K562 (cell line): ENCODE measurements around the gene F12. TPM values are rescaled to one million over a fixed set of nuclear protein-coding genes. Genes with fewer than 3 reads are reported as not detected.

ENCODE experiments used
- ETV1 ChIP-seq: fragments of 450-650 bp; conservative IDR thresholded peaks from 2 replicates; pipeline ENCODE4 v1.6.1; 2016; ENCODE audit warnings: missing genetic modification characterization, control low read depth, low read depth, missing compliant biosample characterization
- JUND ChIP-seq, 2 experiments: IDR thresholded peaks; 2 replicates in 1 of 2; 3 replicates in 1 of 2; pipeline ENCODE4 v1.6.1; 2011; ENCODE audit warnings: borderline replicate concordance in 2 of 2, low read depth in 2 of 2, low read length in 2 of 2, improper control_type of control experiment in 1 of 2, missing biosample characterization in 1 of 2, missing genetic modification characterization in 1 of 2, missing genetic modification reagents in 1 of 2
- KAT2B ChIP-seq: IDR thresholded peaks from one replicate; pipeline ENCODE4 v1.6.1; 2012; ENCODE audit warnings: low read depth, mild to moderate bottlenecking, control low read depth, inconsistent platforms, low read length, moderate library complexity
- L3MBTL2 ChIP-seq: fragments of 450-650 bp; IDR thresholded peaks from 2 replicates; pipeline ENCODE4 v1.6.1; 2016; ENCODE audit warnings: mild to moderate bottlenecking, moderate library complexity
- RBM22 ChIP-seq: fragments of 200-400 bp; formaldehyde crosslinking; IDR thresholded peaks from 2 replicates; pipeline ENCODE4 v1.6.1; 2018; ENCODE audit warnings: low read length, low read depth; ENCODE audit not compliant: poor library complexity, severe bottlenecking
- TAF1 ChIP-seq: IDR thresholded peaks from 2 replicates; pipeline ENCODE4 v1.6.1; 2011; ENCODE audit warnings: mild to moderate bottlenecking, low read length, moderate library complexity; ENCODE audit not compliant: insufficient read depth, control insufficient read depth, severe bottlenecking; ENCODE audit errors: extremely low read depth
- TBL1XR1 ChIP-seq, 2 experiments: IDR thresholded peaks; 2 replicates each; pipeline ENCODE4 v1.6.1; 2012; ENCODE audit warnings: improper control_type of control experiment in 2 of 2, low read length in 2 of 2, mild to moderate bottlenecking in 1 of 2
- TCF7L2 ChIP-seq: fragments of 150-350 bp; IDR thresholded peaks from 2 replicates; pipeline ENCODE4 v1.6.1; 2016; ENCODE audit warnings: low read depth, mild to moderate bottlenecking, low read length, moderate library complexity
- TEAD1 ChIP-seq, 2 experiments: fragments of 450-650 bp in 1 of 2; sonication (generic) in 1 of 2; formaldehyde crosslinking; IDR thresholded peaks; 2 replicates each; pipeline versions ENCODE4 v1.4.0 to v1.8.0; 2020 to 2022; ENCODE audit warnings: mild to moderate bottlenecking in 2 of 2, missing genetic modification reagents in 1 of 2
- ZNF217 ChIP-seq: sonication (generic); formaldehyde crosslinking; IDR thresholded peaks from 2 replicates; pipeline ENCODE4 v1.8.0; 2022; ENCODE audit warnings: mild to moderate bottlenecking, missing genetic modification reagents
- ZNF3 ChIP-seq: fragments of 250-450 bp; sonication (Bioruptor Pico); IDR thresholded peaks from 2 replicates; pipeline ENCODE4 v1.5.0; 2021; ENCODE audit warnings: mild to moderate bottlenecking, moderate library complexity
- ZNF311 ChIP-seq: fragments of 250-450 bp; sonication (Bioruptor Pico); IDR thresholded peaks from 2 replicates; pipeline ENCODE4 v1.4.0; 2020; ENCODE audit warnings: mild to moderate bottlenecking, moderate library complexity
- ZNF507 ChIP-seq: conservative IDR thresholded peaks from 2 replicates; pipeline ENCODE4 v1.6.1; 2017; ENCODE audit warnings: missing genetic modification characterization, missing compliant biosample characterization
- polyA plus RNA-seq, 8 experiments: library from polyadenylated mRNA; depleted of rRNA in 4 of 8; stranded (reverse) in 5 of 8; unstranded in 3 of 8; fragments of >200 nt; fragmentation: Nextera tagmentation in 2 of 8; fragmentation: Illumina TruSeq in 1 of 8; extraction: Ambion mirVana in 2 of 8; extraction: Trizol in 1 of 8; gene quantifications; 2 replicates each; pipeline versions ENCODE4 v1.2.1 to v1.2.3, GENCODE V29; 2011 to 2014; ENCODE audit warnings: inconsistent platforms in 1 of 8, missing spikeins in 1 of 8
- total RNA-seq, 7 experiments: library from RNA; depleted of rRNA in 6 of 7; stranded (reverse); fragments of >200 nt in 6 of 7; fragmentation: Illumina TruSeq in 2 of 7; extraction: Trizol in 2 of 7; gene quantifications; 2 replicates each; pipeline versions ENCODE4 v1.2.1 to v1.2.3, GENCODE V29; 2011 to 2021; ENCODE audit warnings: low replicate concordance in 1 of 7
- TF ChIP-seq, protein P1 (sequence below): sonication (generic); formaldehyde crosslinking; IDR thresholded peaks from 2 replicates; pipeline ENCODE4 v1.9.0; 2022; ENCODE audit warnings: mild to moderate bottlenecking, missing genetic modification reagents
- TF ChIP-seq, protein P2 (sequence below), 2 experiments: IDR thresholded peaks in 1 of 2; conservative IDR thresholded peaks in 1 of 2; 2 replicates each; pipeline ENCODE4 v1.6.1; 2016; ENCODE audit warnings: low read depth in 2 of 2, mild to moderate bottlenecking in 1 of 2, missing compliant biosample characterization in 1 of 2, missing genetic modification characterization in 1 of 2, moderate library complexity in 1 of 2
- TF ChIP-seq, protein P3 (sequence below): fragments of 450-650 bp; IDR thresholded peaks from 2 replicates; pipeline ENCODE4 v1.6.1; 2014; ENCODE audit warnings: low read depth, mild to moderate bottlenecking, moderate library complexity, borderline replicate concordance
- TF ChIP-seq, protein P4 (sequence below): IDR thresholded peaks from 2 replicates; pipeline ENCODE4 v1.6.1; 2011; ENCODE audit not compliant: insufficient read length; ENCODE audit errors: extremely low read depth
- TF ChIP-seq, protein P5 (sequence below): IDR thresholded peaks from 2 replicates; pipeline ENCODE4 v1.6.1; 2016; ENCODE audit warnings: missing genetic modification characterization, missing compliant biosample characterization

Gene F12
- total and polyA plus RNA-seq, 9 of the 15 experiments (the other 6 are each of a cell fraction or from before 2014, with no cell fraction given): 0.59 to 18.3 (median 3.6) TPM

DNA sequence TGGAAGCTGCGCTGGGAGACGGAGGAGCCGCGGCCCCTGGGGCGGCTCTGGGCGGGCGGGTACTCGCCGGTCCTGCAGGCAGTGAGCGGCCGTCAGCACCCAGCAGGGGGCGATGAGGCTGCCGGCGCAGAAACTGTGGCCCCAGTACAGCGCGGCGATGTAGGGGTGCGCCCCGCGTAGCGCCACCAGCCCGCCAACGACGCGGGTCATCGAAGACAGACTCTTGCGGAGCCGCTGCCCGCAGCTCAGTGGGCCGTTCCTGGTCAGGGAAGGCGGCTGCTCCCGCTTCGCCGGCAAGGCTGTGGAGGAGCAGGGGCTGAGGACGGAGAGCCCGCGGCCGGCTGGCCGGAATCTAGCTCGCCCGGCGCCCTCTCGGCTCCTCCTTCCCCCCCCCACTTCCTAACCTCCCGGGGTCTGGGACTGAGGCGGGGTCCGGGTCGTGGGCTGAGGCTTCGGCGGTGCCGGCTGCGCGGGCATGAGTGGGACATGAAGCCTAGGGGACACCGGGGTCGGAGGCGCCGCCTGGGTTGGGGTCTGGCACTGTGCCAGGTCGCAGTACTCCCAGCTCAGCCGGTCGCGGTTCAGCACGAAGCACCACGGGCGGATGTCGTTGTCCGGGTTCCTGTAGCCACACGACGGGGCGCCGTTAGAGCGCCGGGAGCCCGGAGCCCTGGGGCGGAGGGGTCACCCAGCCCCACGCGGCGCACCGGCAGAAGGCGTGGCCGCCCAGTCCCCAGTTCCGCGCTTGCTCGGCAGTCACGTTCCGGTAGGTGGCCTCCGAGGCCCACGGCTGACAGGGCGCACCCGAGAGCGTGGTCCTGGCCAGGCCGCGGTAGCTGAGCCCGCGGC lies 5.3 kb downstream of the F12 start (continued):
- TF ChIP-seq, protein P1, sequence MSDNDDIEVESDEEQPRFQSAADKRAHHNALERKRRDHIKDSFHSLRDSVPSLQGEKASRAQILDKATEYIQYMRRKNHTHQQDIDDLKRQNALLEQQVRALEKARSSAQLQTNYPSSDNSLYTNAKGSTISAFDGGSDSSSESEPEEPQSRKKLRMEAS (CRISPR knock-in tag): peak; percentile 97
- TF ChIP-seq TCF7L2 (no peak), TBL1XR1 (IDR thresholded peaks at IDR 0.05; ENCODE audit: low read length in 2 of 2) (peak in 1 of 2 experiments; percentile 57; a peak in 1 of 4 replicates), RBM22 (peak; percentile 73), ZNF217 (CRISPR knock-in tag) (no peak), ZNF3 (CRISPR knock-in tag) (no peak), ZNF311 (CRISPR knock-in tag) (no peak), L3MBTL2 (peak; percentile 81), TAF1 (peak; percentile 53), ZNF507 (tag) (no peak), ETV1 (tag) (peak; percentile 51), KAT2B (no peak), JUND (IDR thresholded peaks at IDR 0.05; ENCODE audit: borderline replicate concordance, low read depth, low read length) (peak; percentile 46), JUND (tag; IDR thresholded peaks at IDR 0.05; ENCODE audit: borderline replicate concordance, low read depth, low read length) (peak; percentile 62; the same call in 1 of the 3 replicates), TEAD1 (CRISPR knock-in tag; IDR thresholded peaks at IDR 0.05) (peak in 1 of 2 experiments; percentile 80; a peak in 2 of 4 replicates)
- TF ChIP-seq, protein P2, sequence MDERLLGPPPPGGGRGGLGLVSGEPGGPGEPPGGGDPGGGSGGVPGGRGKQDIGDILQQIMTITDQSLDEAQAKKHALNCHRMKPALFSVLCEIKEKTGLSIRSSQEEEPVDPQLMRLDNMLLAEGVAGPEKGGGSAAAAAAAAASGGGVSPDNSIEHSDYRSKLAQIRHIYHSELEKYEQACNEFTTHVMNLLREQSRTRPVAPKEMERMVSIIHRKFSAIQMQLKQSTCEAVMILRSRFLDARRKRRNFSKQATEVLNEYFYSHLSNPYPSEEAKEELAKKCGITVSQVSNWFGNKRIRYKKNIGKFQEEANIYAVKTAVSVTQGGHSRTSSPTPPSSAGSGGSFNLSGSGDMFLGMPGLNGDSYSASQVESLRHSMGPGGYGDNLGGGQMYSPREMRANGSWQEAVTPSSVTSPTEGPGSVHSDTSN (CRISPR knock-in tag; IDR thresholded peaks at IDR 0.05; ENCODE audit: low read depth): no peak
- TF ChIP-seq, protein P2 (tag; conservative IDR thresholded peaks at IDR 0.05; ENCODE audit: low read depth): no peak
- TF ChIP-seq, protein P3, sequence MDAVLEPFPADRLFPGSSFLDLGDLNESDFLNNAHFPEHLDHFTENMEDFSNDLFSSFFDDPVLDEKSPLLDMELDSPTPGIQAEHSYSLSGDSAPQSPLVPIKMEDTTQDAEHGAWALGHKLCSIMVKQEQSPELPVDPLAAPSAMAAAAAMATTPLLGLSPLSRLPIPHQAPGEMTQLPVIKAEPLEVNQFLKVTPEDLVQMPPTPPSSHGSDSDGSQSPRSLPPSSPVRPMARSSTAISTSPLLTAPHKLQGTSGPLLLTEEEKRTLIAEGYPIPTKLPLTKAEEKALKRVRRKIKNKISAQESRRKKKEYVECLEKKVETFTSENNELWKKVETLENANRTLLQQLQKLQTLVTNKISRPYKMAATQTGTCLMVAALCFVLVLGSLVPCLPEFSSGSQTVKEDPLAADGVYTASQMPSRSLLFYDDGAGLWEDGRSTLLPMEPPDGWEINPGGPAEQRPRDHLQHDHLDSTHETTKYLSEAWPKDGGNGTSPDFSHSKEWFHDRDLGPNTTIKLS: peak; percentile 21; the same call in 1 of the 2 replicates
- TF ChIP-seq, protein P4, sequence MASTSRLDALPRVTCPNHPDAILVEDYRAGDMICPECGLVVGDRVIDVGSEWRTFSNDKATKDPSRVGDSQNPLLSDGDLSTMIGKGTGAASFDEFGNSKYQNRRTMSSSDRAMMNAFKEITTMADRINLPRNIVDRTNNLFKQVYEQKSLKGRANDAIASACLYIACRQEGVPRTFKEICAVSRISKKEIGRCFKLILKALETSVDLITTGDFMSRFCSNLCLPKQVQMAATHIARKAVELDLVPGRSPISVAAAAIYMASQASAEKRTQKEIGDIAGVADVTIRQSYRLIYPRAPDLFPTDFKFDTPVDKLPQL: no peak
- TF ChIP-seq, protein P5, sequence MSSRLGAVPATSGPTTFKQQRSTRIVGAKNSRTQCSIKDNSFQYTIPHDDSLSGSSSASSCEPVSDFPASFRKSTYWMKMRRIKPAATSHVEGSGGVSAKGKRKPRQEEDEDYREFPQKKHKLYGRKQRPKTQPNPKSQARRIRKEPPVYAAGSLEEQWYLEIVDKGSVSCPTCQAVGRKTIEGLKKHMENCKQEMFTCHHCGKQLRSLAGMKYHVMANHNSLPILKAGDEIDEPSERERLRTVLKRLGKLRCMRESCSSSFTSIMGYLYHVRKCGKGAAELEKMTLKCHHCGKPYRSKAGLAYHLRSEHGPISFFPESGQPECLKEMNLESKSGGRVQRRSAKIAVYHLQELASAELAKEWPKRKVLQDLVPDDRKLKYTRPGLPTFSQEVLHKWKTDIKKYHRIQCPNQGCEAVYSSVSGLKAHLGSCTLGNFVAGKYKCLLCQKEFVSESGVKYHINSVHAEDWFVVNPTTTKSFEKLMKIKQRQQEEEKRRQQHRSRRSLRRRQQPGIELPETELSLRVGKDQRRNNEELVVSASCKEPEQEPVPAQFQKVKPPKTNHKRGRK (tag): no peak
